OCI-LY7 (cell line): Measurements from ENCODE around the gene IL32. TPM values are rescaled to one million over a fixed set of nuclear protein-coding genes. Genes with fewer than 3 reads are reported as not detected.

ENCODE experiments used
- Bru-seq: library from RNA; stranded (reverse); fragments of 400-500 nt; gene quantifications from one replicate; lab custom pipeline; 2021; lab: Mats Ljungman, UMichigan
- BruChase-seq, 2 experiments: library from RNA; stranded (reverse); fragments of 400-500 nt; gene quantifications; one replicate each; lab custom pipeline; 2021; lab: Mats Ljungman, UMichigan
- BruUV-seq: library from RNA; stranded (reverse); fragments of 400-500 nt; replicated peaks from 2 replicates; lab custom pipeline; 2021; lab: Mats Ljungman, UMichigan
- CTCF ChIA-PET: fragments of 300-600 bp; sonication (Branson Sonifier 250); formaldehyde crosslinking; loops from one replicate; lab custom pipeline; 2022; ENCODE audit warnings: antibody characterized with exemption; ENCODE audit not compliant: unreplicated experiment; lab: Charles Lee
- POLR2A ChIA-PET: fragments of 300-600 bp; sonication (Branson Sonifier 250); formaldehyde crosslinking; loops from one replicate; lab custom pipeline; 2022; ENCODE audit warnings: antibody characterized with exemption; lab: Charles Lee
- DNase-seq: peaks from one replicate; pipeline ENCODE4 v3.0.0-alpha.2; 2015; ENCODE audit warnings: low spot score
- H2AFZ ChIP-seq: fragments of 200-600 bp; sonication (generic), shearing (Covaris generic); 2 replicates; pipeline ENCODE4 v1.6.1; 2014; ENCODE audit warnings: mild to moderate bottlenecking, antibody characterized with exemption, low read length, moderate library complexity
- H3K27ac ChIP-seq: fragments of 200-600 bp; sonication (generic); 2 replicates; pipeline ENCODE4 v1.5.1; 2014; ENCODE audit warnings: mixed run types, low read depth, mild to moderate bottlenecking, moderate library complexity, low read length, inconsistent platforms; ENCODE audit not compliant: poor library complexity, severe bottlenecking
- H3K36me3 ChIP-seq: fragments of 200-600 bp; sonication (generic); 2 replicates; pipeline ENCODE4 v1.6.1; 2014; ENCODE audit warnings: mild to moderate bottlenecking, antibody characterized with exemption, low read length, moderate library complexity, mixed read lengths; ENCODE audit not compliant: insufficient read depth
- H3K4me1 ChIP-seq: fragments of 200-600 bp; sonication (generic); 2 replicates; pipeline ENCODE4 v1.5.1; 2014; ENCODE audit warnings: mild to moderate bottlenecking, low read length; ENCODE audit not compliant: insufficient read depth, poor library complexity, severe bottlenecking
- H3K4me2 ChIP-seq: fragments of 200-600 bp; sonication (generic); 2 replicates; pipeline ENCODE4 v1.6.1; 2014; ENCODE audit warnings: mild to moderate bottlenecking, low read length
- H3K4me3 ChIP-seq: fragments of 200-600 bp; sonication (generic); 2 replicates; pipeline ENCODE4 v1.5.1; 2014; ENCODE audit warnings: mild to moderate bottlenecking, low read depth, low read length; ENCODE audit not compliant: poor library complexity, severe bottlenecking
- H3K79me2 ChIP-seq: fragments of 200-600 bp; sonication (generic); 2 replicates; pipeline ENCODE4 v1.6.1; 2016; ENCODE audit warnings: low read depth, mild to moderate bottlenecking, low read length, moderate library complexity, mixed read lengths; ENCODE audit not compliant: insufficient read depth
- H3K9me2 ChIP-seq: fragments of 200-600 bp; sonication (generic); 2 replicates; pipeline ENCODE4 v1.6.1; 2016; ENCODE audit warnings: mild to moderate bottlenecking, low read length, mixed read lengths; ENCODE audit not compliant: insufficient read depth
- H3K9me3 ChIP-seq: fragments of 200-600 bp; sonication (generic); 2 replicates; pipeline ENCODE4 v1.6.1; 2014; ENCODE audit warnings: mild to moderate bottlenecking, mixed run types, low read length, mixed read lengths
- H4K20me1 ChIP-seq: fragments of 200-600 bp; sonication (generic); 2 replicates; pipeline ENCODE4 v1.6.1; 2014; ENCODE audit warnings: mild to moderate bottlenecking, antibody characterized with exemption, low read length, moderate library complexity, mixed read lengths; ENCODE audit not compliant: insufficient read depth
- CTCF ChIP-seq: fragments of 200-600 bp; sonication (generic); conservative IDR thresholded peaks from 2 replicates; pipeline ENCODE4 v1.5.1; 2014; ENCODE audit warnings: mild to moderate bottlenecking, antibody characterized with exemption, low read length, moderate library complexity, mixed read lengths
- EZH2phosphoT487 ChIP-seq: fragments of 200-600 bp; sonication (generic); IDR thresholded peaks from 2 replicates; pipeline ENCODE4 v1.6.1; 2018; ENCODE audit warnings: low read depth, borderline replicate concordance, mild to moderate bottlenecking, mixed run types, antibody characterized with exemption, low read length, moderate library complexity, mixed read lengths
- intact Hi-C: fragments of 100-400 bp; cut with micrococcal nuclease; formaldehyde crosslinking; loops from one replicate; pipeline ENCODE4 v1.10.0; 2022; ENCODE audit not compliant: unreplicated experiment
- long read RNA-seq: library from polyadenylated mRNA; stranded (forward); transcript quantifications from one replicate; pipeline ENCODE4 v2.0.0, GENCODE V29; 2022
- total RNA-seq, 2 experiments: library from RNA; depleted of rRNA in 1 of 2; stranded (reverse); fragments of >200 nt in 1 of 2; shearing (Covaris generic) in 1 of 2; gene quantifications; 2 replicates each; pipeline ENCODE4 v1.2.3, GENCODE V29; 2014 to 2022

IL32 gene
- not detected in 2 replicates for total RNA-seq (2014; rRNA removed; shearing (Covaris generic))
- not detected in 2 replicates for total RNA-seq (2022)
- not detected for Bru-seq, nascent RNA
- BruChase-seq, experiment 1, labeled RNA remaining after a 6-hour chase: not detected
- not detected for BruChase-seq, experiment 2, labeled RNA remaining after a 2-hour chase
- long read RNA-seq, partial matches to known transcripts: 0 of 1 reads
- long read RNA-seq, other reads (novel, unspliced or antisense): 1 of 1 reads

DNA sequence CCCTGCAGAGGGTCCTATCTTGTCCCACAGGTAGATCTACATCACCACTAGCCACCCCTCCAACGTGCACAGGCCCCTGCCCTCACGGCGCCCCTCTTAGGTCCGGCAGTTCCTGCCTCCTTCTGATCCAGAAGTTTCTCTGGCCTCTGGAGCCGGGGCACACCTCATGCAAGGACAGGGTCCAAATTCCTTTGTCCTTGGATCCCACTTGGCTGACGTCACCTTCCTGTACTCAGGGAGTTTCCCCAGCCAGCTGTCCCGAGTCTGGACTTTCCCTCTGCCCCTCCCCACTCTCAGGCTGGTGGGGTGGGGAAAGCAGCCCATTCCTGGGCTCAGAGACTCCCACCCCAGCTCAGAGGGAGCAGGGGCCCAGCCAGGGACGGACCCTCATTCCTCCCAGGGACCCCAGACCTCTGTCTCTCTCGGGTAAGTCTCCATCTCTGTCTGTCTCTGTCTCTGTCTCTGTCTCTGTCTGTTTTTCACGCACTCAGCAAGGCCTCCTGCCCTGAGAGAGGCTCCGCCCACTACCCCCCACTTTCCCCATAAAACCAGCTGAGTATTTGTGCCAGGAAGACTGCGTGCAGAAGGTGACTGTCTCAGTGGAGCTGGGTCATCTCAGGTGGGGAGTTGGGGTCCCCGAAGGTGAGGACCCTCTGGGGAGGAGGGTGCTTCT, at the start of gene IL32:
Gene IL32 (plus strand): TSS at position 572 of the 673 bp plus-strand sequence. CDS start 172 bp downstream, outside the sequence.
- no peak within 1 kb of the TSS for H3K27ac ChIP-seq
- BruUV-seq: no TSS peak

DNA sequence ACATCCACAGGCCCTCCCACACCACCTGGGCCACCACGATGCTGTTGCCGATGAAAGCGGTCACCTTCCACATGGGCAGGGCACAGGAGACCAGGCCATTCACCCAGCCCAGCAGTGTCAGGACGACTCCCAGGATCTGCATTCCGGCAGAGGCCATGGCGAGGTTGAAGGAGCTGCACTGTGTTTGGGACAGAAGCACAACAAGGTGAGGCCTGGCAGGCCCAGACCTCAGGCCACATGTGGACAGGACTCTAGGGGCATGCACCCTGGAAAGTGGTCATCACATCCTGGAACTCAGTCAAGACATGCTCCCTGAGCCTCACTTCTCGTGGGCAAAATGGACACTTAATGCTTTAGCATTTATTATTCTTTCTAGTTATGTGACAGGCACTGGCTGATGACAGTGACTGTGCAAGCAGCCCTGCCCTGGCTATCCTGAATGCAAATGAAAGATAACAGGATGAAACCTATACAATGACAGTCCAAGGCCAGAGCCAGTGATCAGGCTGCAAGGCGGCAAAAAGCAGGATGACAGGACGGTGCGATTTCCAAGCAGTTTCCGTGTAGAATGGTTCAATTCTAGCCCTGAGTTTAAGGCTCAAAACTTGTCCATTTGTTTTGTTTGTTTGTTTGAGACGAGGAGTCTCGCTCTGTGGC, 49.4 kb upstream of the IL32 start:
- Histone ChIP-seq H2AFZ (no peak overlapping the region), H3K4me3 (no peak overlapping the region), H4K20me1 (no peaks in the 10 kb centered on the region), H3K4me2 (no peak overlapping the region), H3K9me3 (no peaks in the 10 kb centered on the region), H3K4me1 (peaks cover 14% of the 10 kb centered on the region), H3K9me2 (no peaks in the 10 kb centered on the region), H3K27ac (no peak overlapping the region), H3K79me2 (no peaks in the 10 kb centered on the region), H3K36me3 (no peaks in the 10 kb centered on the region)
- ChIA-PET CTCF (no interaction called here), POLR2A (no interaction called here)
- intact Hi-C loops: no loop called here
- TF ChIP-seq CTCF (no peak), EZH2phosphoT487 (no peak)
- DNase-seq: no peak
- BruUV-seq: no TSS peak

More for the DNA sequence above, at the start of gene IL32:
- Histone ChIP-seq H3K9me2 (no peaks in the 10 kb centered on the region), H3K79me2 (no peaks in the 10 kb centered on the region), H3K4me3 (no peak within 1 kb of the TSS), H2AFZ (no peak within 1 kb of the TSS), H3K4me2 (no peak within 1 kb of the TSS), H4K20me1 (no peaks in the 10 kb centered on the region), H3K9me3 (no peaks in the 10 kb centered on the region), H3K4me1 (no peaks in the 10 kb centered on the region), H3K36me3 (no peaks in the 10 kb centered on the region)
- intact Hi-C loops: no loop called here
- CTCF ChIA-PET: no interaction called here
- TF ChIP-seq EZH2phosphoT487 (no peak), CTCF (no peak)
- POLR2A ChIA-PET: no interaction called here
- no peak for DNase-seq
